Measurements from ENCODE around the gene TNRC6B.

GRCh38 chr22:40367342-40367741 lies 189.6 kb downstream of the TNRC6B start:
- TF ChIP-seq GATA3 (IDR thresholded peaks at IDR 0.05; ENCODE audit: low read depth, low read length) (no peak), GATA2 (IDR thresholded peaks at IDR 0.05; ENCODE audit: low read depth, low read length) (no peak)
